Transverse colon (tissue), 3 donors: ENCODE data around the gene CLSTN1.

Experiments
- EP300 ChIP-seq: sonication (generic); formaldehyde crosslinking; IDR thresholded peaks from one replicate; pipeline ENCODE4 v1.6.1; 2017; ENCODE audit warnings: antibody characterized with exemption, low read depth
- TF ChIP-seq, protein P1 (sequence below), 5 experiments: fragments of 200-600 bp in 3 of 5; fragments of 450-650 bp in 2 of 5; sonication (generic) in 3 of 5; IDR thresholded peaks; 1 replicate in 2 of 5; 2 replicates in 3 of 5; pipeline ENCODE4 v1.5.1; 2016 to 2017; ENCODE audit warnings: antibody characterized with exemption in 5 of 5, inconsistent platforms in 3 of 5, mild to moderate bottlenecking in 2 of 5, moderate library complexity in 1 of 5

DNA sequence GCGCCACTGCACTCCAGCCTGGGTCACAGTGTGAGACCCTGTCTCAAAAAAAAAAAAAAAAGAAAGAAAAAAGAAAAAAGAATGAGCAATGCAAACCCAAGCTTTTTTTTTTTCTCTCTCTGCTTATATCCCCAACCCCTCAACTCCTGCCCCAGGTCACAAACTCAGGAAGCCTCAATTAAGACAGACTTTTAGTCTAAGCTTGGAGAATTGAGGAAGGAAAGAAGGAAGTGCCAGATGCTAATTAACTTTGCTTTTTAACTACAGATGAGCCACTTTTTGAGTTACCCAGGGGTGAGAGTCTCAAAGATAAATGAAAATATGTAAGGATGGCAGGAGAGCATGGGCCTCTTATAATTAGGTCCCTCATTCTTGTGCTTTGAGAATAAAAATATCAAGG, 139.0 kb downstream of the CLSTN1 start:
- no peak for TF ChIP-seq EP300
- TF ChIP-seq, protein P1, sequence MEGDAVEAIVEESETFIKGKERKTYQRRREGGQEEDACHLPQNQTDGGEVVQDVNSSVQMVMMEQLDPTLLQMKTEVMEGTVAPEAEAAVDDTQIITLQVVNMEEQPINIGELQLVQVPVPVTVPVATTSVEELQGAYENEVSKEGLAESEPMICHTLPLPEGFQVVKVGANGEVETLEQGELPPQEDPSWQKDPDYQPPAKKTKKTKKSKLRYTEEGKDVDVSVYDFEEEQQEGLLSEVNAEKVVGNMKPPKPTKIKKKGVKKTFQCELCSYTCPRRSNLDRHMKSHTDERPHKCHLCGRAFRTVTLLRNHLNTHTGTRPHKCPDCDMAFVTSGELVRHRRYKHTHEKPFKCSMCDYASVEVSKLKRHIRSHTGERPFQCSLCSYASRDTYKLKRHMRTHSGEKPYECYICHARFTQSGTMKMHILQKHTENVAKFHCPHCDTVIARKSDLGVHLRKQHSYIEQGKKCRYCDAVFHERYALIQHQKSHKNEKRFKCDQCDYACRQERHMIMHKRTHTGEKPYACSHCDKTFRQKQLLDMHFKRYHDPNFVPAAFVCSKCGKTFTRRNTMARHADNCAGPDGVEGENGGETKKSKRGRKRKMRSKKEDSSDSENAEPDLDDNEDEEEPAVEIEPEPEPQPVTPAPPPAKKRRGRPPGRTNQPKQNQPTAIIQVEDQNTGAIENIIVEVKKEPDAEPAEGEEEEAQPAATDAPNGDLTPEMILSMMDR (IDR thresholded peaks at IDR 0.05): no peak
